Measurements from ENCODE around the gene KLHL30.

DNA sequence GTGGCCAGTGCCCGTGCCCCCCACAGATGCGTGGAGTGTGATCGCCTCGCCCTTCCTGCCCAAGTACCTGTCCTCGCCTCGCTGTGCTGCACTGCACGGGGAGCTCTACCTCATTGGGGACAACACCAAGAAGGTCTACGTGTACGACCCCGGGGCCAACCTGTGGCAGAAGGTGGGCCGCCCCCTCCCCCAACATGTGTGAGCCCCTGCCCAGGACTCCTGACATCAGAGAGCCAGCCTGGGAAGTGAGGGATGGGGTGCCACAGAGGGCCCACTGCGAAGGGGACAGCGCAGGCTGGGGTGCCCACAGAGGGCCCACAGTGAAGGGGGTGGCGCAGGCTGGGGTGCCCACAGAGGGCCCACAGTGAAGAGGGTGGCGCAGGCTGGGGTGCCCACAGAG, 10.5 kb downstream of the KLHL30 start:
- TF ChIP-seq, protein P1, sequence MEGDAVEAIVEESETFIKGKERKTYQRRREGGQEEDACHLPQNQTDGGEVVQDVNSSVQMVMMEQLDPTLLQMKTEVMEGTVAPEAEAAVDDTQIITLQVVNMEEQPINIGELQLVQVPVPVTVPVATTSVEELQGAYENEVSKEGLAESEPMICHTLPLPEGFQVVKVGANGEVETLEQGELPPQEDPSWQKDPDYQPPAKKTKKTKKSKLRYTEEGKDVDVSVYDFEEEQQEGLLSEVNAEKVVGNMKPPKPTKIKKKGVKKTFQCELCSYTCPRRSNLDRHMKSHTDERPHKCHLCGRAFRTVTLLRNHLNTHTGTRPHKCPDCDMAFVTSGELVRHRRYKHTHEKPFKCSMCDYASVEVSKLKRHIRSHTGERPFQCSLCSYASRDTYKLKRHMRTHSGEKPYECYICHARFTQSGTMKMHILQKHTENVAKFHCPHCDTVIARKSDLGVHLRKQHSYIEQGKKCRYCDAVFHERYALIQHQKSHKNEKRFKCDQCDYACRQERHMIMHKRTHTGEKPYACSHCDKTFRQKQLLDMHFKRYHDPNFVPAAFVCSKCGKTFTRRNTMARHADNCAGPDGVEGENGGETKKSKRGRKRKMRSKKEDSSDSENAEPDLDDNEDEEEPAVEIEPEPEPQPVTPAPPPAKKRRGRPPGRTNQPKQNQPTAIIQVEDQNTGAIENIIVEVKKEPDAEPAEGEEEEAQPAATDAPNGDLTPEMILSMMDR (conservative IDR thresholded peaks at IDR 0.05), result no peak
- no peak for TF ChIP-seq ZFX (IDR thresholded peaks at IDR 0.05)

Data from C4-2B (cell line).